H1 (cell line): ENCODE results near the gene DLST. TPM values are rescaled to one million over a fixed set of nuclear protein-coding genes. Genes with fewer than 3 reads are reported as not detected.

Experiments
- CTCF ChIA-PET: fragments of 300-600 bp; sonication (Branson Sonifier 250); formaldehyde crosslinking; loops from one replicate; lab custom pipeline; 2021; ENCODE audit not compliant: partially characterized antibody; lab: Charles Lee
- POLR2A ChIA-PET: fragments of 300-600 bp; sonication (Branson Sonifier 250); formaldehyde crosslinking; loops from one replicate; lab custom pipeline; 2021; ENCODE audit warnings: inconsistent platforms; ENCODE audit not compliant: partially characterized antibody; lab: Charles Lee
- DNase-seq, 2 experiments: peaks; one replicate each; pipeline versions ENCODE4 v3.0.0 to v3.0.0-alpha.2; 2010 to 2022; ENCODE audit warnings: low spot score in 2 of 2, low read depth in 1 of 2, mixed read lengths in 1 of 2
- FAIRE-seq: peaks from 2 replicates; lab custom pipeline; 2011; peaks lifted over from hg19 to GRCh38; lab: Jason Lieb, UNC
- H2AFZ ChIP-seq: 2 replicates; pipeline ENCODE4 v1.8.1; 2012; ENCODE audit warnings: low read length, inconsistent platforms
- H2AK5ac ChIP-seq: 2 replicates; pipeline ENCODE4 v1.6.1; 2013; ENCODE audit warnings: low read depth, low read length
- H2BK120ac ChIP-seq: replicated peaks from 2 replicates; pipeline ENCODE3; 2013; ENCODE audit warnings: low read depth, low read length, inconsistent platforms
- H2BK12ac ChIP-seq: 2 replicates; pipeline ENCODE4 v1.6.1; 2013; ENCODE audit warnings: low read depth, low read length
- H2BK15ac ChIP-seq: 2 replicates; pipeline ENCODE4 v1.6.1; 2013; ENCODE audit warnings: low read length
- H2BK20ac ChIP-seq: 2 replicates; pipeline ENCODE4 v1.6.1; 2013; ENCODE audit warnings: low read length
- H2BK5ac ChIP-seq: 2 replicates; pipeline ENCODE4 v1.6.1; 2013; ENCODE audit warnings: low read depth, low read length
- H3K14ac ChIP-seq: 2 replicates; pipeline ENCODE4 v1.6.1; 2013; ENCODE audit warnings: inconsistent platforms; ENCODE audit not compliant: insufficient read length
- H3K18ac ChIP-seq: 2 replicates; pipeline ENCODE4 v1.6.1; 2013; ENCODE audit warnings: low read length; ENCODE audit errors: extremely low read depth
- H3K23ac ChIP-seq: 2 replicates; pipeline ENCODE4 v1.6.1; 2013; ENCODE audit warnings: inconsistent platforms; ENCODE audit not compliant: insufficient read length
- H3K23me2 ChIP-seq: 2 replicates; pipeline ENCODE4 v1.6.1; 2013; ENCODE audit warnings: low read depth, low read length
- H3K27ac ChIP-seq: 2 replicates; pipeline ENCODE4 v1.6.1; 2011; ENCODE audit warnings: low read depth, low read length, inconsistent platforms
- H3K27me3 ChIP-seq, 4 experiments: replicated peaks in 1 of 4; 1 replicate in 1 of 4; 2 replicates in 3 of 4; pipeline versions ENCODE4 v1.6.1 to v1.8.1; 2011 to 2013; ENCODE audit warnings: low read length in 3 of 4, mild to moderate bottlenecking in 3 of 4, inconsistent platforms in 2 of 4, mixed read lengths in 2 of 4, moderate library complexity in 1 of 4; ENCODE audit not compliant: control insufficient read depth in 3 of 4, insufficient read depth in 3 of 4; ENCODE audit errors: extremely low read depth in 1 of 4
- H3K36me3 ChIP-seq, 4 experiments: 2 replicates each; pipeline versions ENCODE4 v1.6.1 to v1.8.1; 2011 to 2013; ENCODE audit warnings: mild to moderate bottlenecking in 4 of 4, low read length in 3 of 4, moderate library complexity in 2 of 4, control low read depth in 1 of 4, inconsistent platforms in 1 of 4; ENCODE audit not compliant: insufficient read depth in 4 of 4, control insufficient read depth in 2 of 4
- H3K4ac ChIP-seq: replicated peaks from 2 replicates; pipeline ENCODE3; 2013; ENCODE audit warnings: low read length, low read depth, mixed read lengths, inconsistent platforms; ENCODE audit not compliant: insufficient read length
- H3K4me1 ChIP-seq, 4 experiments: replicated peaks in 1 of 4; 1 replicate in 1 of 4; 2 replicates in 3 of 4; pipeline versions ENCODE4 v1.6.1 to v1.8.1; 2011 to 2013; ENCODE audit warnings: low read length in 3 of 4, inconsistent platforms in 2 of 4, mixed read lengths in 1 of 4; ENCODE audit not compliant: insufficient read depth in 4 of 4, control insufficient read depth in 3 of 4
- H3K4me2 ChIP-seq, 2 experiments: 2 replicates each; pipeline versions ENCODE4 v1.6.1 to v1.8.1; 2011 to 2013; ENCODE audit warnings: low read depth in 2 of 2, low read length in 2 of 2, control low read depth in 1 of 2, inconsistent platforms in 1 of 2, mild to moderate bottlenecking in 1 of 2; ENCODE audit not compliant: insufficient read depth in 1 of 2
- H3K4me3 ChIP-seq, 4 experiments: fragments of 200-600, 300-600 bp in 1 of 4; sonication (generic), shearing (Covaris generic), sonication (Bioruptor Twin) in 1 of 4; 2 replicates each; pipeline versions ENCODE4 v1.5.1 to v1.8.1; 2011 to 2016; ENCODE audit warnings: low read length in 4 of 4, low read depth in 3 of 4, control low read depth in 2 of 4, inconsistent platforms in 2 of 4, mild to moderate bottlenecking in 2 of 4, mixed read lengths in 1 of 4, moderate library complexity in 1 of 4; ENCODE audit not compliant: insufficient read depth in 2 of 4; ENCODE audit errors: extremely low read depth in 1 of 4
- H3K56ac ChIP-seq: replicated peaks from 2 replicates; pipeline ENCODE3; 2013; ENCODE audit warnings: low read depth, mild to moderate bottlenecking, mixed read lengths, low read length, inconsistent platforms; ENCODE audit not compliant: insufficient read length
- H3K79me1 ChIP-seq: 2 replicates; pipeline ENCODE4 v1.6.1; 2013; ENCODE audit warnings: low read depth, low read length, control low read depth
- H3K79me2 ChIP-seq, 2 experiments: 2 replicates each; pipeline versions ENCODE4 v1.6.1 to v1.8.1; 2012 to 2013; ENCODE audit warnings: low read length in 2 of 2, mild to moderate bottlenecking in 2 of 2, inconsistent platforms in 1 of 2; ENCODE audit not compliant: insufficient read depth in 2 of 2, control insufficient read depth in 1 of 2
- H3K9ac ChIP-seq, 4 experiments: replicated peaks in 1 of 4; 1 replicate in 1 of 4; 2 replicates in 3 of 4; pipeline versions ENCODE4 v1.6.1 to v1.8.1; 2011 to 2013; ENCODE audit warnings: low read depth in 3 of 4, low read length in 3 of 4, control low read depth in 2 of 4, mild to moderate bottlenecking in 2 of 4, moderate library complexity in 2 of 4, inconsistent platforms in 1 of 4; ENCODE audit errors: extremely low read depth in 1 of 4
- H3K9me3 ChIP-seq, 2 experiments: 2 replicates each; pipeline versions ENCODE4 v1.6.1 to v1.8.1; 2012 to 2013; ENCODE audit warnings: mild to moderate bottlenecking in 2 of 2, moderate library complexity in 2 of 2, control low read depth in 1 of 2, inconsistent platforms in 1 of 2, low read depth in 1 of 2, low read length in 1 of 2, mixed read lengths in 1 of 2; ENCODE audit not compliant: insufficient read depth in 2 of 2
- H4K20me1 ChIP-seq, 2 experiments: replicated peaks in 1 of 2; 2 replicates each; pipeline versions ENCODE3 to v1.8.1; 2011 to 2013; ENCODE audit warnings: inconsistent platforms in 2 of 2, low read length in 2 of 2, mild to moderate bottlenecking in 1 of 2; ENCODE audit not compliant: insufficient read depth in 2 of 2, control insufficient read depth in 1 of 2
- H4K5ac ChIP-seq: 2 replicates; pipeline ENCODE4 v1.6.1; 2013; ENCODE audit warnings: low read length, low read depth, mixed read lengths, inconsistent platforms; ENCODE audit not compliant: insufficient read length
- H4K8ac ChIP-seq: 2 replicates; pipeline ENCODE4 v1.8.0; 2013; ENCODE audit warnings: mild to moderate bottlenecking, moderate library complexity, low read length, inconsistent platforms; ENCODE audit not compliant: insufficient read depth; ENCODE audit errors: extremely low read depth
- H4K91ac ChIP-seq: replicated peaks from 2 replicates; pipeline ENCODE3; 2013; ENCODE audit warnings: low read length, mixed read lengths, inconsistent platforms; ENCODE audit not compliant: insufficient read length
- BACH1 ChIP-seq: IDR thresholded peaks from 2 replicates; pipeline ENCODE4 v1.6.1; 2012; ENCODE audit warnings: low read length, improper control_type of control experiment
- BRCA1 ChIP-seq: IDR thresholded peaks from 2 replicates; pipeline ENCODE4 v1.6.1; 2012; ENCODE audit warnings: low read depth, low read length, improper control_type of control experiment
- CHD1 ChIP-seq: IDR thresholded peaks from 2 replicates; pipeline ENCODE4 v1.6.1; 2012; ENCODE audit warnings: low read depth, low read length, improper control_type of control experiment
- EZH2 ChIP-seq: fragments of 200-600 bp; sonication (generic); IDR thresholded peaks from 2 replicates; pipeline ENCODE4 v1.7.1; 2012; ENCODE audit warnings: low read depth, mild to moderate bottlenecking, moderate library complexity, low read length, inconsistent platforms; ENCODE audit not compliant: severe bottlenecking
- FOSL1 ChIP-seq: IDR thresholded peaks from 2 replicates; pipeline ENCODE4 v1.6.1; 2011; ENCODE audit warnings: mild to moderate bottlenecking, low read depth, low read length, moderate library complexity; ENCODE audit not compliant: insufficient read depth
- JUN ChIP-seq: IDR thresholded peaks from 2 replicates; pipeline ENCODE4 v1.6.1; 2011; ENCODE audit warnings: low read depth, mild to moderate bottlenecking, improper control_type of control experiment, low read length
- KDM1A ChIP-seq: fragments of 200-600, 300-600 bp; sonication (generic); IDR thresholded peaks from 2 replicates; pipeline ENCODE4 v1.7.1; 2016; ENCODE audit warnings: mild to moderate bottlenecking, low read length, borderline replicate concordance
- RAD21 ChIP-seq, 2 experiments: IDR thresholded peaks in 1 of 2; conservative IDR thresholded peaks in 1 of 2; 2 replicates each; pipeline ENCODE4 v1.6.1; 2011; ENCODE audit warnings: low read depth in 2 of 2, low read length in 2 of 2, improper control_type of control experiment in 1 of 2, inconsistent platforms in 1 of 2, mild to moderate bottlenecking in 1 of 2, moderate library complexity in 1 of 2
- SAP30 ChIP-seq: fragments of 300-600 bp; sonication (generic); IDR thresholded peaks from 2 replicates; pipeline ENCODE4 v1.7.1; 2012; ENCODE audit warnings: low read length, moderate library complexity, mild to moderate bottlenecking, inconsistent platforms; ENCODE audit not compliant: insufficient read depth, insufficient replicate concordance
- SIX5 ChIP-seq: IDR thresholded peaks from 2 replicates; pipeline ENCODE4 v1.6.1; 2011; ENCODE audit warnings: mild to moderate bottlenecking, low read depth, low read length
- SRF ChIP-seq: IDR thresholded peaks from 2 replicates; pipeline ENCODE4 v1.6.1; 2011; ENCODE audit warnings: mild to moderate bottlenecking, low read depth, low read length, moderate library complexity
- TAF1 ChIP-seq: IDR thresholded peaks from 2 replicates; pipeline ENCODE4 v1.6.1; 2011; ENCODE audit warnings: mild to moderate bottlenecking, low read depth, low read length
- TAF7 ChIP-seq: optimal IDR thresholded peaks from 2 replicates; pipeline ENCODE3; 2011; ENCODE audit warnings: low read depth, mild to moderate bottlenecking, inconsistent platforms, low read length, moderate library complexity, borderline replicate concordance
- WGBS, 2 experiments: shearing (Covaris generic) in 1 of 2; methylation state at CpG; one replicate each; pipeline versions ENCODE4 v1.1.6 to v1.1.7; 2013 to 2015; ENCODE audit warnings: low lambda C conversion rate in 2 of 2, mixed read lengths in 2 of 2, inconsistent platforms in 1 of 2, low coverage in 1 of 2, missing lambda C conversion rate in 1 of 2; ENCODE audit not compliant: insufficient replicate concordance in 2 of 2, insufficient coverage in 1 of 2, insufficient read length in 1 of 2; ENCODE audit errors: extremely low coverage in 1 of 2, missing lambda C conversion rate in 1 of 2; 5-methylcytosine and 5-hydroxymethylcytosine counted together
- polyA plus RNA-seq, 7 experiments: library from polyadenylated mRNA; depleted of rRNA in 3 of 7; stranded (reverse) in 5 of 7; unstranded in 2 of 7; fragments of >200 nt in 5 of 7; fragments of 200-250 nt in 2 of 7; gene quantifications; 1 replicate in 5 of 7; 2 replicates in 1 of 7; 4 replicates in 1 of 7; pipeline versions ENCODE4 v1.2.1 to v1.2.3, GENCODE V29; 2011 to 2013; ENCODE audit warnings: missing spikeins in 2 of 7, mixed read lengths in 2 of 7
- total RNA-seq: library from RNA; stranded (reverse); fragmentation: NEBNext Ultra II Directional; extraction: Animal tissue kit (Norgen Biotek cat#: 25700); gene quantifications from 2 replicates; pipeline ENCODE4 v1.2.1, GENCODE V29; 2021

Gene DLST
- total and polyA plus RNA-seq, 2 of the 8 experiments (the other 6 are each of a cell fraction or from before 2014, with no cell fraction given), result 96.5 to 117 TPM

- POLR2A ChIA-PET, result interaction anchor here (0.6 to 2.5 kb wide), 4 partner anchors 11 to 22 kb away, joined by 3 to 8 read pairs (median 4); partner anchors contain the start of gene PROX2
- Histone ChIP-seq H2AFZ (no peak overlapping the region), H3K27me3 (no peaks in the 10 kb centered on the region), H3K4ac (no peak overlapping the region), H3K79me1 (0 out of 2 replicates have a peak, but pooled peaks cover 2% of the 10 kb centered on the region), H4K20me1 (peaks cover 2 to 9% of the 10 kb centered on the region in 2 experiments), H2BK12ac (no peak overlapping the region), H3K18ac (no peak overlapping the region), H4K8ac (no peak overlapping the region), H3K79me2 (no peaks in the 10 kb centered on the region), H3K4me1 (no peaks in the 10 kb centered on the region), H3K9me3 (no peaks in the 10 kb centered on the region), H2BK5ac (no peak overlapping the region), H2BK20ac (no peak overlapping the region), H3K9ac (no peak overlapping the region), H3K4me3 (no peak overlapping the region), H2BK120ac (no peak overlapping the region), H3K27ac (no peak overlapping the region), H2AK5ac (no peak overlapping the region), H3K56ac (no peak overlapping the region), H3K23ac (no peak overlapping the region), H4K91ac (no peak overlapping the region), H3K14ac (no peak overlapping the region), H3K23me2 (no peaks in the 10 kb centered on the region), H4K5ac (no peak overlapping the region), H3K36me3 (peaks cover 56 to 100% (median 94%) of the 10 kb centered on the region in 4 experiments), H3K4me2 (no peak overlapping the region), H2BK15ac (no peak overlapping the region)
- FAIRE-seq (no peak), DNase-seq (no peak)
- 90% methylated on average over 4 of the region's 4 CpGs; no CpG with 5 or more reads in 1 of the 2 experiments for WGBS, 2 experiments
- CTCF ChIA-PET, result interaction anchor here (1.0 to 24.8 kb wide), 3 partner anchors 10 to 41 kb away, joined by 5 to 509 read pairs (median 173); no protein-coding TSS in a partner anchor
- TF ChIP-seq SRF (no peak), BACH1 (no peak), TAF7 (no peak), SIX5 (no peak), BRCA1 (no peak), SAP30 (no peak), EZH2 (no peak), TAF1 (no peak), CHD1 (no peak), JUN (no peak), RAD21 (IDR thresholded peaks at IDR 0.05 in 1 of 2, conservative IDR thresholded peaks at IDR 0.05 in 1 of 2; ENCODE audit: low read depth in 2 of 2, low read length in 2 of 2) (no peak), KDM1A (no peak), FOSL1 (no peak)
These were observed 15.9 kb downstream of the DLST start for GRCh38 chr14:74897642-74898041.
